GM21723 (cell line): ENCODE results near the gene PLEKHD1.

ENCODE experiments used
- ATAC-seq: cut with Tn5 transposase; IDR thresholded peaks from one replicate; pipeline ENCODE4 v1.9.1; 2021; ENCODE audit warnings: mild to moderate bottlenecking, moderate library complexity; ENCODE audit not compliant: unreplicated experiment

The PLEKHD1 gene

GRCh38 chr14:69574954-69575295 is 90.4 kb downstream of the PLEKHD1 start:
- ATAC-seq = no peak

GRCh38 chr14:69579476-69579875 is 94.9 kb downstream of the PLEKHD1 start:
- ATAC-seq = no peak

GRCh38 chr14:69580009-69580577 is 95.6 kb downstream of the PLEKHD1 start:
- ATAC-seq = no peak
